HL-60/S4 (cell line): Measurements from ENCODE around the gene LAMA3.

ENCODE experiments used
- in situ Hi-C: fragments of 300-500 bp; cut with MboI; formaldehyde crosslinking; loops from 2 replicates; pipeline ENCODE4 v1.14.3; 2022; ENCODE audit warnings: low sequenced_read_pairs

The LAMA3 gene

GRCh38 chr18:23868136-23868785 is 179.0 kb downstream of the LAMA3 start:
- in situ Hi-C loops, result no loop called here

- in situ Hi-C loops, result no loop called here
Observed at GRCh38 chr18:23870676-23871380, 181.6 kb downstream of the LAMA3 start.

GRCh38 chr18:23871410-23871809 is 182.2 kb downstream of the LAMA3 start:
- in situ Hi-C loops, result no loop called here

- in situ Hi-C loops, result no loop called here
Observed at GRCh38 chr18:23872701-23873550, 183.7 kb downstream of the LAMA3 start.

- in situ Hi-C loops, result no loop called here
Observed at GRCh38 chr18:23875966-23876895, 187.0 kb downstream of the LAMA3 start.

- in situ Hi-C loops, result no loop called here
Observed at GRCh38 chr18:23876921-23877320, 187.7 kb downstream of the LAMA3 start.

GRCh38 chr18:23877371-23877770 is 188.1 kb downstream of the LAMA3 start:
- in situ Hi-C loops, result no loop called here

- in situ Hi-C loops, result no loop called here
Observed at GRCh38 chr18:23878336-23878900, 189.2 kb downstream of the LAMA3 start.

- in situ Hi-C loops, result no loop called here
Observed at GRCh38 chr18:23879126-23879525, 189.9 kb downstream of the LAMA3 start.

GRCh38 chr18:23879544-23879943 is 190.3 kb downstream of the LAMA3 start:
- in situ Hi-C loops, result no loop called here

- in situ Hi-C loops, result no loop called here
Observed at GRCh38 chr18:23879966-23880565, 190.8 kb downstream of the LAMA3 start.

GRCh38 chr18:23880931-23881617 is 191.8 kb downstream of the LAMA3 start:
- in situ Hi-C loops, result no loop called here

- in situ Hi-C loops, result no loop called here
Observed at GRCh38 chr18:23881778-23882177, 192.5 kb downstream of the LAMA3 start.

- in situ Hi-C loops, result no loop called here
Observed at GRCh38 chr18:23882616-23883276, 193.5 kb downstream of the LAMA3 start.

GRCh38 chr18:23883277-23883790 is 194.1 kb downstream of the LAMA3 start:
- in situ Hi-C loops, result no loop called here

- in situ Hi-C loops, result no loop called here
Observed at GRCh38 chr18:23884681-23885375, 195.6 kb downstream of the LAMA3 start.

- in situ Hi-C loops, result no loop called here
Observed at GRCh38 chr18:23885750-23886149, 196.5 kb downstream of the LAMA3 start.

- in situ Hi-C loops, result no loop called here
Observed at GRCh38 chr18:23887035-23887434, 197.8 kb downstream of the LAMA3 start.
